ENCODE results near the gene EP300. TPM values are rescaled to one million over a fixed set of nuclear protein-coding genes. Genes with fewer than 3 reads are reported as not detected.
"Not testable (repeated sequence)": the region's sequence is repeated elsewhere in the genome, so short reads cannot be mapped to it uniquely, and the experiment has no call there.

The EP300 gene
- total RNA-seq, 1 donor from 2014 or later = 57.9 TPM

GRCh38 chr22:41106122-41106968 is 14.0 kb downstream of the EP300 start:
- H3K4me3 ChIP-seq (ENCODE audit: low read length in 3 of 3) = no peak overlapping the region
- H3K36me3 ChIP-seq (ENCODE audit: control insufficient read depth in 3 of 3, insufficient read depth in 3 of 3, low read length in 3 of 3) = peaks cover 2 to 3% (median 2%) of the 10 kb centered on the region in 3 donors
- H3K9ac ChIP-seq (ENCODE audit: low read depth in 1 of 3, low read length in 3 of 3) = no peak overlapping the region
- H3K4me1 ChIP-seq (ENCODE audit: control insufficient read depth in 3 of 3, insufficient read depth in 3 of 3, low read length in 3 of 3) = peaks cover 7 to 25% (median 14%) of the 10 kb centered on the region in 3 donors
- H3K27me3 ChIP-seq (ENCODE audit: control insufficient read depth in 3 of 3, insufficient read depth in 3 of 3, low read length in 3 of 3) = no peaks in the 10 kb centered on the region
- H3K9me3 ChIP-seq (ENCODE audit: control insufficient read depth in 3 of 3, low read length in 3 of 3) = no peaks in the 10 kb centered on the region
- H3K27ac ChIP-seq (ENCODE audit: low read depth, low read length) = peak overlapping the region; percentile 12

- not testable (repeated sequence) for H3K36me3 ChIP-seq (ENCODE audit: control insufficient read depth in 3 of 3, insufficient read depth in 3 of 3, low read length in 3 of 3); H3K27me3 ChIP-seq (ENCODE audit: control insufficient read depth in 3 of 3, insufficient read depth in 3 of 3, low read length in 3 of 3); H3K9ac ChIP-seq (ENCODE audit: low read depth in 1 of 3, low read length in 3 of 3); H3K9me3 ChIP-seq (ENCODE audit: control insufficient read depth in 3 of 3, low read length in 3 of 3); H3K4me3 ChIP-seq (ENCODE audit: low read length in 3 of 3)
- Histone ChIP-seq H3K27ac (ENCODE audit: low read depth, low read length) (peak overlapping the region; percentile 12), H3K4me1 (ENCODE audit: control insufficient read depth in 3 of 3, insufficient read depth in 3 of 3, low read length in 3 of 3) (peaks cover 7 to 21% (median 16%) of the 10 kb centered on the region in 3 donors)
Measured at GRCh38 chr22:41106969-41107325, 14.6 kb downstream of the EP300 start.

GRCh38 chr22:41110968-41111367 is 18.6 kb downstream of the EP300 start:
- Histone ChIP-seq H3K27me3 (ENCODE audit: control insufficient read depth in 3 of 3, insufficient read depth in 3 of 3, low read length in 3 of 3) (no peaks in the 10 kb centered on the region), H3K27ac (ENCODE audit: low read depth, low read length) (peak overlapping the region; percentile 37), H3K4me1 (ENCODE audit: control insufficient read depth in 3 of 3, insufficient read depth in 3 of 3, low read length in 3 of 3) (peaks cover 7 to 16% (median 16%) of the 10 kb centered on the region in 3 donors), H3K9ac (ENCODE audit: low read depth in 1 of 3, low read length in 3 of 3) (no peak overlapping the region), H3K9me3 (ENCODE audit: control insufficient read depth in 3 of 3, low read length in 3 of 3) (no peaks in the 10 kb centered on the region), H3K36me3 (ENCODE audit: control insufficient read depth in 3 of 3, insufficient read depth in 3 of 3, low read length in 3 of 3) (peaks cover 2 to 4% (median 3%) of the 10 kb centered on the region in 3 donors), H3K4me3 (ENCODE audit: low read length in 3 of 3) (no peak overlapping the region)

GRCh38 chr22:41116342-41116741 is 23.9 kb downstream of the EP300 start:
- Histone ChIP-seq H3K27me3 (ENCODE audit: control insufficient read depth in 3 of 3, insufficient read depth in 3 of 3, low read length in 3 of 3) (no peaks in the 10 kb centered on the region), H3K36me3 (ENCODE audit: control insufficient read depth in 3 of 3, insufficient read depth in 3 of 3, low read length in 3 of 3) (peaks cover 8 to 24% (median 24%) of the 10 kb centered on the region in 3 donors), H3K4me3 (ENCODE audit: low read length in 3 of 3) (no peak overlapping the region), H3K9ac (ENCODE audit: low read depth in 1 of 3, low read length in 3 of 3) (no peak overlapping the region), H3K27ac (ENCODE audit: low read depth, low read length) (no peak overlapping the region), H3K9me3 (ENCODE audit: control insufficient read depth in 3 of 3, low read length in 3 of 3) (no peaks in the 10 kb centered on the region), H3K4me1 (ENCODE audit: control insufficient read depth in 3 of 3, insufficient read depth in 3 of 3, low read length in 3 of 3) (peaks cover 3 to 5% (median 5%) of the 10 kb centered on the region in 3 donors)

GRCh38 chr22:41117127-41117965 is 25.0 kb downstream of the EP300 start:
- Histone ChIP-seq H3K27me3 (ENCODE audit: control insufficient read depth in 3 of 3, insufficient read depth in 3 of 3, low read length in 3 of 3) (no peaks in the 10 kb centered on the region), H3K4me3 (ENCODE audit: low read length in 3 of 3) (no peak overlapping the region), H3K9ac (ENCODE audit: low read depth in 1 of 3, low read length in 3 of 3) (peak overlapping the region in 1 of 3 donors; percentile 10), H3K4me1 (ENCODE audit: control insufficient read depth in 3 of 3, insufficient read depth in 3 of 3, low read length in 3 of 3) (peaks cover 3 to 5% (median 3%) of the 10 kb centered on the region in 3 donors), H3K9me3 (ENCODE audit: control insufficient read depth in 3 of 3, low read length in 3 of 3) (no peaks in the 10 kb centered on the region), H3K27ac (ENCODE audit: low read depth, low read length) (no peak overlapping the region), H3K36me3 (ENCODE audit: control insufficient read depth in 3 of 3, insufficient read depth in 3 of 3, low read length in 3 of 3) (peaks cover 8 to 24% (median 22%) of the 10 kb centered on the region in 3 donors)

- Histone ChIP-seq H3K9me3 (ENCODE audit: control insufficient read depth in 3 of 3, low read length in 3 of 3) (no peaks in the 10 kb centered on the region), H3K4me1 (ENCODE audit: control insufficient read depth in 3 of 3, insufficient read depth in 3 of 3, low read length in 3 of 3) (no peaks in the 10 kb centered on the region), H3K36me3 (ENCODE audit: control insufficient read depth in 3 of 3, insufficient read depth in 3 of 3, low read length in 3 of 3) (peaks cover 15 to 41% (median 30%) of the 10 kb centered on the region in 3 donors), H3K27ac (ENCODE audit: low read depth, low read length) (no peak overlapping the region), H3K4me3 (ENCODE audit: low read length in 3 of 3) (no peak overlapping the region), H3K27me3 (ENCODE audit: control insufficient read depth in 3 of 3, insufficient read depth in 3 of 3, low read length in 3 of 3) (no peaks in the 10 kb centered on the region), H3K9ac (ENCODE audit: low read depth in 1 of 3, low read length in 3 of 3) (no peak overlapping the region)
Measured at GRCh38 chr22:41123151-41123550, 30.8 kb downstream of the EP300 start.

GRCh38 chr22:41124086-41124485 is 31.7 kb downstream of the EP300 start:
- no peak overlapping the region for H3K27ac ChIP-seq (ENCODE audit: low read depth, low read length)
- H3K27me3 ChIP-seq (ENCODE audit: control insufficient read depth in 3 of 3, insufficient read depth in 3 of 3, low read length in 3 of 3) = no peaks in the 10 kb centered on the region
- H3K36me3 ChIP-seq (ENCODE audit: control insufficient read depth in 3 of 3, insufficient read depth in 3 of 3, low read length in 3 of 3) = peaks cover 17 to 41% (median 30%) of the 10 kb centered on the region in 3 donors
- H3K4me3 ChIP-seq (ENCODE audit: low read length in 3 of 3) = no peak overlapping the region
- no peaks in the 10 kb centered on the region for H3K4me1 ChIP-seq (ENCODE audit: control insufficient read depth in 3 of 3, insufficient read depth in 3 of 3, low read length in 3 of 3)
- no peak overlapping the region for H3K9ac ChIP-seq (ENCODE audit: low read depth in 1 of 3, low read length in 3 of 3)
- H3K9me3 ChIP-seq (ENCODE audit: control insufficient read depth in 3 of 3, low read length in 3 of 3) = no peaks in the 10 kb centered on the region

- no peak overlapping the region for H3K4me3 ChIP-seq (ENCODE audit: low read length in 3 of 3)
- no peaks in the 10 kb centered on the region for H3K9me3 ChIP-seq (ENCODE audit: control insufficient read depth in 3 of 3, low read length in 3 of 3)
- peaks cover 32 to 58% (median 49%) of the 10 kb centered on the region in 3 donors for H3K36me3 ChIP-seq (ENCODE audit: control insufficient read depth in 3 of 3, insufficient read depth in 3 of 3, low read length in 3 of 3)
- H3K27ac ChIP-seq (ENCODE audit: low read depth, low read length) = no peak overlapping the region
- H3K27me3 ChIP-seq (ENCODE audit: control insufficient read depth in 3 of 3, insufficient read depth in 3 of 3, low read length in 3 of 3) = no peaks in the 10 kb centered on the region
- H3K4me1 ChIP-seq (ENCODE audit: control insufficient read depth in 3 of 3, insufficient read depth in 3 of 3, low read length in 3 of 3) = no peaks in the 10 kb centered on the region
- no peak overlapping the region for H3K9ac ChIP-seq (ENCODE audit: low read depth in 1 of 3, low read length in 3 of 3)
Measured at GRCh38 chr22:41127451-41127850, 35.1 kb downstream of the EP300 start.

GRCh38 chr22:41128606-41129005 is 36.2 kb downstream of the EP300 start:
- no peaks in the 10 kb centered on the region for H3K9me3 ChIP-seq (ENCODE audit: control insufficient read depth in 3 of 3, low read length in 3 of 3)
- H3K36me3 ChIP-seq (ENCODE audit: control insufficient read depth in 3 of 3, insufficient read depth in 3 of 3, low read length in 3 of 3) = peaks cover 34 to 60% (median 53%) of the 10 kb centered on the region in 3 donors

GRCh38 chr22:41132550-41132949 is 40.2 kb downstream of the EP300 start:
- H3K36me3 ChIP-seq (ENCODE audit: control insufficient read depth in 3 of 3, insufficient read depth in 3 of 3, low read length in 3 of 3) = peaks cover 49 to 69% (median 68%) of the 10 kb centered on the region in 3 donors
- no peaks in the 10 kb centered on the region for H3K27me3 ChIP-seq (ENCODE audit: control insufficient read depth in 3 of 3, insufficient read depth in 3 of 3, low read length in 3 of 3)
- H3K4me1 ChIP-seq (ENCODE audit: control insufficient read depth in 3 of 3, insufficient read depth in 3 of 3, low read length in 3 of 3) = no peaks in the 10 kb centered on the region
- H3K4me3 ChIP-seq (ENCODE audit: low read length in 3 of 3) = no peak overlapping the region
- no peak overlapping the region for H3K9ac ChIP-seq (ENCODE audit: low read depth in 1 of 3, low read length in 3 of 3)
- no peaks in the 10 kb centered on the region for H3K9me3 ChIP-seq (ENCODE audit: control insufficient read depth in 3 of 3, low read length in 3 of 3)
- no peak overlapping the region for H3K27ac ChIP-seq (ENCODE audit: low read depth, low read length)

More at GRCh38 chr22:41128606-41129005, 36.2 kb downstream of the EP300 start:
- no peak overlapping the region for H3K4me3 ChIP-seq (ENCODE audit: low read length in 3 of 3)
- no peaks in the 10 kb centered on the region for H3K4me1 ChIP-seq (ENCODE audit: control insufficient read depth in 3 of 3, insufficient read depth in 3 of 3, low read length in 3 of 3)
- H3K27ac ChIP-seq (ENCODE audit: low read depth, low read length) = no peak overlapping the region
- no peaks in the 10 kb centered on the region for H3K27me3 ChIP-seq (ENCODE audit: control insufficient read depth in 3 of 3, insufficient read depth in 3 of 3, low read length in 3 of 3)
- no peak overlapping the region for H3K9ac ChIP-seq (ENCODE audit: low read depth in 1 of 3, low read length in 3 of 3)
